OCI-LY7 (cell line): Measurements from ENCODE around the gene RSPRY1.

Experiments
- CTCF ChIP-seq: fragments of 200-600 bp; sonication (generic); conservative IDR thresholded peaks from 2 replicates; pipeline ENCODE4 v1.5.1; 2014; ENCODE audit warnings: mild to moderate bottlenecking, antibody characterized with exemption, low read length, moderate library complexity, mixed read lengths
- EZH2phosphoT487 ChIP-seq: fragments of 200-600 bp; sonication (generic); IDR thresholded peaks from 2 replicates; pipeline ENCODE4 v1.6.1; 2018; ENCODE audit warnings: low read depth, borderline replicate concordance, mild to moderate bottlenecking, mixed run types, antibody characterized with exemption, low read length, moderate library complexity, mixed read lengths

GRCh38 chr16:57144027-57144426, 42.1 kb upstream of the RSPRY1 start:
- TF ChIP-seq EZH2phosphoT487 (no peak), CTCF (no peak)
